ENCODE measurements around the gene ZMYND8. TPM values are rescaled to one million over a fixed set of nuclear protein-coding genes. Genes with fewer than 3 reads are reported as not detected.

Gene ZMYND8
- total RNA-seq, 1 donor from 2014 or later = 109 TPM

DNA sequence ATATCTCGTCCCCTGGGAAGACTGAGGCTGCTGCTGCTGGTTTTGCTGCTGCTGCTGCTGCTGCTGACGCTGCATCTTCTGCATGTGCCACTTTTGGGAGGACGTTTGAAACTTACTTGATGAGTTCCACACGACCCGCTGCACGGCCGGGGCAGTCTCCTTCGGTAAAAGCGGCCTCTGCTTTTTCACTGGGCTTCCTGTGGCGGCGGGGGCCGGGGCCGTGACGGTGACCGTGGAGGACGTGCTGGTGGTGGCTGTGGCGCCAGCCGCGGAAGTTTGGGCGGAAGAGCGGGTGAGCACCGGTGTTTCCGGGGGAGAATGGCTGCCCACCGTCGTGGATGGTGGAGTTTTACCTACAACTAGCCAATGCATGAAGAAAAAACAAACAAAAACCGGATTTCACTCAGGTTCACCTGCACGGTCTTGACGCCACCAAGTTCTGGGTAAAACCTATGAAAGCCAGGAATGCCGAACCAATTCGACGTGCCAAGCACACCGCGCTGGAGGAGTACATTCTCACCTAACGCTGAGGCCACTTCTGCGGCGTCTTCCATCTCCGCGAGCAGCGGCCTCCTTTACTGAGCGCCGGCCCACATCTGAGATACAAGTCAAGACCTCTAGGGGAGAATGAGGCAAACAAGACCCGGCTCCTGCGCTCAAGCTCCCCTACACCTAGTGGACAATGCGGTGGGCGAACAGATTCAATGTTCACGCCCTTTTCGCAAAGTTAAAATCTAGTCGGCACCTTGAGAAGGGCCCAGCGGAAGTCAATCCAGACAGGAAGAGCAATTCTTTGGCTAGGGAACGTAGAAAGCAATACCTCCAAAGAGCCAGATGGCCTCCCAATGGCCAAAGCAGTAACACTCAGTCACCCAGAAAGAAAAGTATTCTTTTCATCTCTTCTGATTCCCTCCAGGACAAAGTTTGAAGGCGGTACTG lies 117.5 kb downstream of the ZMYND8 start:
- Mint-ChIP-seq H3K36me3 (ENCODE audit: low read depth, unreplicated experiment) (peaks cover 47% of the 10 kb centered on the region), H3K9me3 (ENCODE audit: unreplicated experiment) (no peaks in the 10 kb centered on the region), H3K4me3 (ENCODE audit: unreplicated experiment) (no peak overlapping the region), H3K4me1 (ENCODE audit: unreplicated experiment) (peaks cover 6% of the 10 kb centered on the region), H3K27me3 (ENCODE audit: unreplicated experiment) (peaks cover 3% of the 10 kb centered on the region), H3K27ac (ENCODE audit: unreplicated experiment) (peak overlapping the region; percentile 27)
- no peak for DNase-seq (ENCODE audit: low spot score)
- TF ChIP-seq, protein P1, sequence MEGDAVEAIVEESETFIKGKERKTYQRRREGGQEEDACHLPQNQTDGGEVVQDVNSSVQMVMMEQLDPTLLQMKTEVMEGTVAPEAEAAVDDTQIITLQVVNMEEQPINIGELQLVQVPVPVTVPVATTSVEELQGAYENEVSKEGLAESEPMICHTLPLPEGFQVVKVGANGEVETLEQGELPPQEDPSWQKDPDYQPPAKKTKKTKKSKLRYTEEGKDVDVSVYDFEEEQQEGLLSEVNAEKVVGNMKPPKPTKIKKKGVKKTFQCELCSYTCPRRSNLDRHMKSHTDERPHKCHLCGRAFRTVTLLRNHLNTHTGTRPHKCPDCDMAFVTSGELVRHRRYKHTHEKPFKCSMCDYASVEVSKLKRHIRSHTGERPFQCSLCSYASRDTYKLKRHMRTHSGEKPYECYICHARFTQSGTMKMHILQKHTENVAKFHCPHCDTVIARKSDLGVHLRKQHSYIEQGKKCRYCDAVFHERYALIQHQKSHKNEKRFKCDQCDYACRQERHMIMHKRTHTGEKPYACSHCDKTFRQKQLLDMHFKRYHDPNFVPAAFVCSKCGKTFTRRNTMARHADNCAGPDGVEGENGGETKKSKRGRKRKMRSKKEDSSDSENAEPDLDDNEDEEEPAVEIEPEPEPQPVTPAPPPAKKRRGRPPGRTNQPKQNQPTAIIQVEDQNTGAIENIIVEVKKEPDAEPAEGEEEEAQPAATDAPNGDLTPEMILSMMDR (IDR thresholded peaks at IDR 0.05; ENCODE audit: unreplicated experiment) = no peak

DNA sequence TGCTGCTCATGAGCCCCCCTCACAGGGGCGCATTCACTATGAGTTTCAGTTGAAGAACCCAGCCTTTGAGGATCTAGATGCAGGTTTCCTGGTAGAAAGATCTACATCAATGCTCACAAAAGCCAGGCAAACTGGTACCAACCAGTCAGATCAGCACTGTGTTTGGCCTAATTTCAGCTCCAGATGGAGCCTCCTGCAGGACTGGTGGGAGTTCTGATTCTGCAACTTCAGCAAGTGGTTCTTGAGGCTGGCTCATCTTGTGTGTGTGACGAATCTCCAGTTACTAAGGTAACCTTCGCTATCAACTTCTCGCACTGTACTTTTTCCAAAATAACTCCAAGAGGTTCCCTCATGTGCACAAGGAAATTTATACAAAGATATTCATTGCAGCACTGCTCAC lies 118.8 kb downstream of the ZMYND8 start:
- Mint-ChIP-seq H3K4me1 (ENCODE audit: unreplicated experiment) (peaks cover 6% of the 10 kb centered on the region), H3K27me3 (ENCODE audit: unreplicated experiment) (peaks cover 3% of the 10 kb centered on the region), H3K27ac (ENCODE audit: unreplicated experiment) (no peak overlapping the region), H3K9me3 (ENCODE audit: unreplicated experiment) (no peaks in the 10 kb centered on the region), H3K36me3 (ENCODE audit: low read depth, unreplicated experiment) (peaks cover 41% of the 10 kb centered on the region), H3K4me3 (ENCODE audit: unreplicated experiment) (no peak overlapping the region)
- TF ChIP-seq, protein P1 (IDR thresholded peaks at IDR 0.05; ENCODE audit: unreplicated experiment) = no peak
- no peak for DNase-seq (ENCODE audit: low spot score)

DNA sequence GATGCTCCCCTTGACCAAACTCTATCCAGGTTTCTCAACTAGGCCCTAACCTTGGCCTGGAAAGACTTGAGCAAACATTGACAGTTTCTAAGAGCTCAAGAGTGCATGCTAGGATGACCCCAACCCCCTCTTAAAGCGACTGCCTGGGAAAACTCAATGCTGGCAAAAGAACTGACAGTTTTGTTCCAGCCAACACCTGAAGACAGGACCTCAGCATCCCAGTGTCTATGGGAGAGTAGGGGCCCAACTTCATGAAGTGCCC lies 119.9 kb downstream of the ZMYND8 start:
- H3K27ac Mint-ChIP-seq (ENCODE audit: unreplicated experiment) = no peak overlapping the region
- peaks cover 9% of the 10 kb centered on the region for H3K4me1 Mint-ChIP-seq (ENCODE audit: unreplicated experiment)
- H3K36me3 Mint-ChIP-seq (ENCODE audit: low read depth, unreplicated experiment) = peaks cover 45% of the 10 kb centered on the region
- no peaks in the 10 kb centered on the region for H3K9me3 Mint-ChIP-seq (ENCODE audit: unreplicated experiment)
- DNase-seq (ENCODE audit: low spot score) = no peak
- TF ChIP-seq, protein P1 (IDR thresholded peaks at IDR 0.05; ENCODE audit: unreplicated experiment) = no peak
- H3K27me3 Mint-ChIP-seq (ENCODE audit: unreplicated experiment) = peaks cover 3% of the 10 kb centered on the region
- H3K4me3 Mint-ChIP-seq (ENCODE audit: unreplicated experiment) = no peak overlapping the region

DNA sequence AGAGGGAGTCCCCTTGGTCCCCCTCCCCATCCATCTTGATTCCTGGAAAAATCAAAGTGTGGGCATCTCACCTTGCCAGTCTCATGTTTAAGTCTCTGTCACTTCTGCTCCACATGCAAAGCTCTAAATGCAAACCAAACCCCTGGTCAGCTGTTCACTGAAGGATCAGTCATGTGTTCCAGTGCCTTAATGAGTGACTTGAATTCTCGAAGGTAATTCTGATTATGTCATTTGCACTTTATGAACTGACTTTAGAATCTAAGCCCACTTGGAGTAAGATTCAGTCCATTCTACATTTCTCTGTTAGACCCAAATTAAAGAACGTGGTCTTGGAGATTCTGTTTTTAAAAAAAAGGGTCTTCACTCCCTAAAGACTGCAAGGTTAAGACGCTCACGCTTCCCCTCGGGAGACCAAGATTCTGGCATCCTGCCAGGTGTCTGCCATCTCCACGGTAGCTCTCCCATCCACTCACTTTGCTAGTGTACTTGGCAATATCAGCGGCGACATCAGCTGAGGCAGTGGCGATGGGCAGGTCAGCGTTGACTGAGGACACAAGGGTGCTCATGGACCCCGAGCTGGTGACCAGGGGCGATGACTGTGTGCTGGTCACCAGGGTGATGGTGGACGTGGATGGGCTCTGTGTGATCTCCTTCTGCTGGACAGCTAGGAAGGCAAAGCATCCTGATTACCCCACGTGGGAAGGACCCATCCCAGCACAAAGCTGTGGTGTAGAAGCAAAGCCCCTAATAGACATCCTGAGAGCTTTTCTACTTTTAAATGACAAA lies 120.5 kb downstream of the ZMYND8 start:
- DNase-seq (ENCODE audit: low spot score) = no peak
- H3K27ac Mint-ChIP-seq (ENCODE audit: unreplicated experiment) = no peak overlapping the region
- TF ChIP-seq, protein P1 (IDR thresholded peaks at IDR 0.05; ENCODE audit: unreplicated experiment) = no peak
- no peak overlapping the region for H3K4me3 Mint-ChIP-seq (ENCODE audit: unreplicated experiment)
- peaks cover 1% of the 10 kb centered on the region for H3K27me3 Mint-ChIP-seq (ENCODE audit: unreplicated experiment)
- peaks cover 10% of the 10 kb centered on the region for H3K4me1 Mint-ChIP-seq (ENCODE audit: unreplicated experiment)
- H3K9me3 Mint-ChIP-seq (ENCODE audit: unreplicated experiment) = no peaks in the 10 kb centered on the region
- peaks cover 46% of the 10 kb centered on the region for H3K36me3 Mint-ChIP-seq (ENCODE audit: low read depth, unreplicated experiment)

DNA sequence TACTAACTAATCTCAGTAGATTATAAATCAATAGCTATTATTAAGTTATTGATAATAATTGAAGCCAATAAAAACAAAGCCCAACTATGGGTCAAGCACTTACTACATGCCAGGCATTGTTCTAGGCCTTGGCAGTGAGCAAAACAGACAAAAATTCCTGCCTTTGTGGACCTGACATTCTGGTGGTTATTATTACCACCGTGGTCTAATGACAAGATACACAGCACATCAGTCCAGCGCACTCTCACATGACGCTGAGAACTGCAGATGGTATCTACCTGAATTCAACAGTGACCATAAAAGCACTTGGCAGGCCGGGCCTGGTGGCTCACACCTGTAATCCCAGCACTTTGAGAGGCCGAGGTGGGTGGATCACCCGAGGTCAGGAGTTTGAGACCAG lies 121.4 kb downstream of the ZMYND8 start:
- Mint-ChIP-seq H3K27me3 (ENCODE audit: unreplicated experiment) (peaks cover 1% of the 10 kb centered on the region), H3K36me3 (ENCODE audit: low read depth, unreplicated experiment) (peaks cover 54% of the 10 kb centered on the region), H3K4me3 (ENCODE audit: unreplicated experiment) (no peak overlapping the region), H3K9me3 (ENCODE audit: unreplicated experiment) (no peaks in the 10 kb centered on the region), H3K27ac (ENCODE audit: unreplicated experiment) (no peak overlapping the region), H3K4me1 (ENCODE audit: unreplicated experiment) (peaks cover 10% of the 10 kb centered on the region)
- TF ChIP-seq, protein P1 (IDR thresholded peaks at IDR 0.05; ENCODE audit: unreplicated experiment) = no peak
- DNase-seq (ENCODE audit: low spot score) = no peak
